Sigmoid colon (tissue), 3 donors: ENCODE data around the gene HLA-B.

Experiments
- CTCF ChIP-seq, 4 experiments: fragments of 450-650 bp in 3 of 4; fragments of 200-600 bp in 1 of 4; IDR thresholded peaks; one replicate each; pipeline ENCODE4 v1.5.1; 2016 to 2019; ENCODE audit warnings: antibody characterized with exemption in 4 of 4, mild to moderate bottlenecking in 3 of 4, moderate library complexity in 2 of 4
- POLR2A ChIP-seq, 2 donors: fragments of 450-650 bp; IDR thresholded peaks; one replicate each; pipeline ENCODE4 v1.6.1; 2016; ENCODE audit warnings: antibody characterized with exemption in 2 of 2, mild to moderate bottlenecking in 2 of 2, moderate library complexity in 2 of 2

- TF ChIP-seq CTCF (IDR thresholded peaks at IDR 0.05), result no peak
- TF ChIP-seq POLR2A (IDR thresholded peaks at IDR 0.05), result no peak
These were observed 598 bp downstream of the HLA-B start for GRCh38 chr6:31356216-31356945.
